Ovary (tissue), 9 donors: ENCODE measurements around the gene KCNMA1. TPM values are rescaled to one million over a fixed set of nuclear protein-coding genes. Genes with fewer than 3 reads are reported as not detected.

ENCODE experiments used
- DNase-seq, 5 donors: peaks; one replicate each; pipeline ENCODE4 v3.0.0-alpha.2; 2019 to 2020
- H3K27ac ChIP-seq, 2 donors: fragments of 200-600 bp; one replicate each; pipeline versions ENCODE4 v1.5.1 to v1.8.0; 2019 to 2022
- H3K27me3 ChIP-seq: fragments of 200-600 bp; one replicate; pipeline ENCODE4 v1.8.0; 2022
- H3K36me3 ChIP-seq: fragments of 200-600 bp; sonication (generic); one replicate; pipeline ENCODE4 v1.5.1; 2019
- H3K4me1 ChIP-seq: one replicate; pipeline ENCODE4 v1.8.1; 2013; ENCODE audit warnings: mild to moderate bottlenecking, moderate library complexity; ENCODE audit not compliant: insufficient read depth
- H3K4me3 ChIP-seq: fragments of 200-600 bp; sonication (generic); one replicate; pipeline ENCODE4 v1.5.1; 2017
- H3K9me3 ChIP-seq, 2 donors: fragments of 200-600 bp in 1 of 2; sonication (generic) in 1 of 2; one replicate each; pipeline versions ENCODE4 v1.5.1 to v1.8.1; 2013 to 2019; ENCODE audit warnings: mild to moderate bottlenecking in 1 of 2, moderate library complexity in 1 of 2
- CTCF ChIP-seq, 3 donors: fragments of 450-650 bp in 2 of 3; fragments of 200-600 bp in 1 of 3; IDR thresholded peaks; one replicate each; pipeline versions ENCODE4 v1.5.1 to v1.8.0; 2016 to 2022; ENCODE audit warnings: antibody characterized with exemption in 3 of 3, mild to moderate bottlenecking in 1 of 3
- EP300 ChIP-seq: sonication (generic); formaldehyde crosslinking; IDR thresholded peaks from one replicate; pipeline ENCODE4 v1.6.1; 2017; ENCODE audit warnings: antibody characterized with exemption
- POLR2A ChIP-seq: fragments of 450-650 bp; IDR thresholded peaks from one replicate; pipeline ENCODE4 v1.6.1; 2017; ENCODE audit warnings: antibody characterized with exemption, mild to moderate bottlenecking, moderate library complexity
- WGBS, 3 donors: extraction: QIAGEN DNeasy Blood & Tissue Kit in 1 of 3; methylation state at CpG; one replicate each; pipeline versions ENCODE4 v1.1.5 to v1.1.7; 2013 to 2017; 5-methylcytosine and 5-hydroxymethylcytosine counted together
- intact Hi-C, 4 donors: fragments of 100-400 bp; cut with DNase I; formaldehyde crosslinking; loops; one replicate each; pipeline versions ENCODE4 v1.11.0 to v1.15.1; 2022 to 2023
- polyA plus RNA-seq, 2 donors: library from polyadenylated mRNA; stranded (reverse); fragments of 200-250 nt in 1 of 2; fragments of 350-450 nt in 1 of 2; fragmentation: Illumina TruSeq in 1 of 2; extraction: RNeasy Lipid Tissue Mini Kit (QIAGEN cat#74804) in 1 of 2; gene quantifications; one replicate each; pipeline ENCODE4 v1.2.3, GENCODE V29; 2013 to 2014
- total RNA-seq, 7 donors: library from RNA; depleted of rRNA in 2 of 7; stranded (reverse); fragments of >200 nt in 2 of 7; fragmentation: NEBNext Ultra II Directional in 3 of 7; extraction: Animal tissue kit (Norgen Biotek cat#: 25700) in 3 of 7; gene quantifications; one replicate each; pipeline versions ENCODE4 v1.1.0 to v1.2.4, GENCODE V29; 2016 to 2023
- donor health status: DM: no; HTN: no; CAD: no; lungs with moderate emphysema.
- donor health status: DM: no; HTN: no; CAD: no.
- donor health status: Bipolar disorder and iron deficiency.
- donor health status: DM: yes; HTN: yes; CAD: no.
- donor health status: DM: no; HTN: no; CAD: no.
- donor health status: DM: yes; HTN: yes; CAD: no.

The KCNMA1 gene
- total and polyA plus RNA-seq, 9 donors: 7.0 to 83.8 (median 25.1) TPM

- intact Hi-C loops: no loop called here
- Histone ChIP-seq H3K9me3 (no peaks in the 10 kb centered on the region), H3K4me1 (no peaks in the 10 kb centered on the region), H3K27ac (no peak overlapping the region), H3K36me3 (no peaks in the 10 kb centered on the region), H3K4me3 (no peak overlapping the region), H3K27me3 (no peaks in the 10 kb centered on the region)
- no peak for DNase-seq
- no peak for TF ChIP-seq CTCF (IDR thresholded peaks at IDR 0.05)
- TF ChIP-seq EP300: no peak
- no peak for TF ChIP-seq POLR2A
- 58 to 65% (median 60%) methylated on average over 7 of the region's 7 CpGs for WGBS, 3 donors
Observed at GRCh38 chr10:77586719-77587415, 50.7 kb downstream of the KCNMA1 start.

- H3K4me3 ChIP-seq: no peak overlapping the region
- H3K27ac ChIP-seq: no peak overlapping the region
- 88 to 93% (median 89%) methylated on average over 6 of the region's 6 CpGs for WGBS, 3 donors
- H3K4me1 ChIP-seq: no peaks in the 10 kb centered on the region
- no peaks in the 10 kb centered on the region for H3K36me3 ChIP-seq
- H3K27me3 ChIP-seq: no peaks in the 10 kb centered on the region
- intact Hi-C loops: no loop called here
- H3K9me3 ChIP-seq: no peaks in the 10 kb centered on the region
- DNase-seq: no peak
- no peak for TF ChIP-seq POLR2A
- no peak for TF ChIP-seq EP300
- TF ChIP-seq CTCF (IDR thresholded peaks at IDR 0.05): no peak
Observed at GRCh38 chr10:77584938-77585337, 52.7 kb downstream of the KCNMA1 start.

GRCh38 chr10:77583527-77583926, 54.1 kb downstream of the KCNMA1 start:
- no peak for DNase-seq
- TF ChIP-seq POLR2A (no peak), CTCF (IDR thresholded peaks at IDR 0.05) (no peak), EP300 (no peak)
- Histone ChIP-seq H3K36me3 (no peaks in the 10 kb centered on the region), H3K4me3 (no peak overlapping the region), H3K27me3 (no peaks in the 10 kb centered on the region), H3K27ac (no peak overlapping the region), H3K4me1 (no peaks in the 10 kb centered on the region), H3K9me3 (no peaks in the 10 kb centered on the region)
- intact Hi-C loops: no loop called here

GRCh38 chr10:77582710-77583115, 54.9 kb downstream of the KCNMA1 start:
- no peaks in the 10 kb centered on the region for H3K9me3 ChIP-seq
- H3K4me1 ChIP-seq: no peaks in the 10 kb centered on the region
- no peaks in the 10 kb centered on the region for H3K27me3 ChIP-seq
- no peaks in the 10 kb centered on the region for H3K36me3 ChIP-seq
- no peak for DNase-seq
- 75 to 83% (median 79%) methylated on average over 4 of the region's 4 CpGs for WGBS, 3 donors
- H3K27ac ChIP-seq: no peak overlapping the region
- no peak for TF ChIP-seq CTCF (IDR thresholded peaks at IDR 0.05)
- TF ChIP-seq POLR2A: no peak
- TF ChIP-seq EP300: no peak
- H3K4me3 ChIP-seq: no peak overlapping the region
- intact Hi-C loops: no loop called here
